NCI-H526 (cell line): ENCODE data around the gene NRP1.

Source experiments
- DNase-seq, 2 experiments: peaks; one replicate each; lab custom pipeline; 2025; lab: John Stamatoyannopoulos, UW

Gene NRP1

GRCh38 chr10:33260403-33261149 lies 73.9 kb downstream of the NRP1 start:
- DNase-seq, result no peak

DNA sequence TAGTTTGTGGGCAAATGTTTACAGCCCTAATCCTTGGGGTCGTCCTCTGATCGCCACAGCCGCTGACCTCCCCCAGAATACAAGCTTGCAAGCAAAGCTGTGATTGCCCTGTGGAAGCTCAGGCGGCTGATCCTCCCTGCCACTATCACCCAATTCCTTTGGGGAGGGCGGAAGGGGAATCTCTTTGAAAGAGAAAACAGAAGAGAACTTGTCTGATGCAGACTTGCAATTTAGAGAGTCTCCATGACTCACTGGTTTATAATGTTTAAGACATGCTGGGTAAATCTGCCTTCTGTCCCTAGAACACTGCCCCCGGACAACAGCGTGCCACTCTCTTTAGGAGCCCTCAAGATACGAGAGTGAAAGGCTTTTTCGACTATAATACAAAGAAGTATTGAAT lies 75.5 kb downstream of the NRP1 start:
- DNase-seq, result no peak

GRCh38 chr10:33257439-33258080 lies 76.9 kb downstream of the NRP1 start:
- DNase-seq, result no peak

DNA sequence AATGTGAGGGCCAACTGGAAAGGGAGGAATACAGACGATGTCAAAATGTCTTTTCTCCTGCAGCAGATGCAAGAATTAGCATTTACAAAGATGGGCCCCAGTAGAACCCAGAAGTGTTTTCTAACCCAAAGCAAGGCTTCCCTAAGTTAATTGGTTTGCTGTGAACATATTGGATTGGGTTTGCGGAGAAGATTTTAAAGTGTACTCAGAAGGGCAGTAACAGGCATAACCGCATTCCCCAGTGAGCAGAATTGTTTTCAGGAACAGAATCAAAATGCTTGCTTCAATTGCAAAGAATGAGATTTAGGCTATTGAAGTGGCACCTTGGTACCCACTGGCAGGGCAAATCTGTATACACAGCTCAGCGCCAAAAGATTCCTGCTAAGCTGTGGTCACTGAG lies 78.0 kb downstream of the NRP1 start:
- no peak for DNase-seq

- DNase-seq, result no peak
Observed at GRCh38 chr10:33254556-33255160, 79.8 kb downstream of the NRP1 start.

DNA sequence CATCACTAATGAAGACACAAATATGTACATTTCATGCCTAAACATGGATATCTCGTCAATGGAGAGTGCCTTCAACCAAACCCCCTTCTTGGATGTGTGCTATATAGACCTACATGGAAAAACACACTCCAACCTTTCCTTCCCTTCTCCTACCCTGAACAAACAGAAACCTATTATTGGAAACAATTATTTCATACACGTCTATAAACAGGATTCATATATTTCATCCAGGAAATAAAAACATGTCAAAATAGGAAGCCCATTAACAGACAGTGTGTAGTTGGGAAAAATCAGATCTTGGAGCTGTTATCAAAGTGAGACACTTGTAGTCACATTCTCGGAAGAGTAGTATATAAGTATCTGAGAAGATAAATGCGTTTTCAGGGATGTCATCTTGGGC lies 81.1 kb downstream of the NRP1 start:
- no peak for DNase-seq

- DNase-seq, result no peak
Observed at GRCh38 chr10:33252794-33253203, 81.7 kb downstream of the NRP1 start.

DNA sequence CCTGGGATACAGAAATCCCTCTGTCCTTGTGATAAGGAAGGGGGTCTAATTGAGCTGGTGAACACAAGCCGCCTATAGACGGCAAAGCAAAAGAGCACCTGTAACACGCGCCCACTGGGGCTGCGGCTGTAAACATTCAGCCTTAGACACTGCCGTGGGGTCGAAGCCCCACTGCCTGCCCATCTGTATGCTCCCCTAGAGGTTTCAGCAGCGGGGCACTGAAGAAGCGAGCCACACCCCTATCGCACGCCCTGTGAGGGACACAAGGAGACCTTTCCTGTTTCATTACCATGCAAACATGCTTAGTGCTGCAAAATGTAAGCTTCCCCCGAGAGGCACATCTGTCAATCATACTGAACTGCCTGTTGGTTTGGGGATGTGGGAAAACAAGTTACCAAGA lies 82.1 kb downstream of the NRP1 start:
- DNase-seq, result no peak

DNA sequence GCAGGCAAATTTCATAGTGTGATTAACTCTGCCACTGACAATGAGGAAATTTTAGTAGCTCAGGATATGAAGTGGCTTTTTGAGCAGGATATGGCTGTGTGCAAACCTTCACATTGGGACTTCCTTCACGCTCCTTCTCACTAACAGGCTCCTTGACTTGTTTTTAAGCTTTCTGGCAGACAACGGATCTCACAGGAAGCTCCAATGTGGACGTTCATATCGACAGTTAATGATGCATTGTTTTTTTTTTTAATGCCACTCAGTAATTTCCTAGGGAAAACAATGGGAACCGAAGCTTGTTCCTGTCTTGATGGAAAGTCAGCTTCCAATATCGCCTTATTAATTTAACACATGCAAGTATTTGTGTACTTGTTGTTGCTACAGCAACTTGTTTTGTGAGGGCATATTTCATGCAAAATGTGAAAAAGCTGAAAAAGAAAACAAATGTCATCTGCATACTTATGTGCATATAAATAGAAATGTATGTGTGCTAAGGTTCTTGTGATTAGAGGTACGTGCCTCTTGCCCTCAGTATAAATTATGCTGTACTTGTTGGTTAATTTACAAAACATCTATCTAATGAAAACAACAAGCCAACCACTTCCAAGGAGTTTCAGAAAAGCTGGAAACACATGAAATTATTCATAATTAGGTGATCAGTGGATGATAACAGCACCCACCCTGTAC lies 84.7 kb downstream of the NRP1 start:
- DNase-seq, result no peak

- DNase-seq, result no peak
Observed at GRCh38 chr10:33249137-33249536, 85.3 kb downstream of the NRP1 start.

DNA sequence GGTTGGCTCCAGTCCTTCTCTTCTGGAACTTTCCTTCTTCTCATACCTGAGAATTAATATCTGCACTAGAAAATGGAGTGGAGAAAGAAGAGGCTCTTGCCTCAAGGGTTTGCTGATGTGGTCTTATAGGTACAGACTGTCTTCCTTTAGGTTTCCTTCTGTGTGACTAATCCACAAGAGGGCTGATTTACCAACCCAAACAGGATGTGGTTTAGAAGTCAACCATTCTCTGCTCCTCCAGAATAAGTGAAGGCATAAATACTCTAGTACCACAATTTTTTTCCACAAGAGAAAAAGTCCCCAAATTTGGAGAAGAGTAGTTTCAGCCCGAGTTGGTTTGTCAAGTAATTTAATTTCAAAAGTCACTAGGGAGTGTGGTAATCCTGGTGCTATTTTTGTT lies 85.8 kb downstream of the NRP1 start:
- DNase-seq, result no peak

GRCh38 chr10:33247221-33247922 lies 87.1 kb downstream of the NRP1 start:
- DNase-seq, result no peak

GRCh38 chr10:33245343-33245742 lies 89.1 kb downstream of the NRP1 start:
- no peak for DNase-seq

GRCh38 chr10:33244354-33244967 lies 90.0 kb downstream of the NRP1 start:
- DNase-seq, result no peak

DNA sequence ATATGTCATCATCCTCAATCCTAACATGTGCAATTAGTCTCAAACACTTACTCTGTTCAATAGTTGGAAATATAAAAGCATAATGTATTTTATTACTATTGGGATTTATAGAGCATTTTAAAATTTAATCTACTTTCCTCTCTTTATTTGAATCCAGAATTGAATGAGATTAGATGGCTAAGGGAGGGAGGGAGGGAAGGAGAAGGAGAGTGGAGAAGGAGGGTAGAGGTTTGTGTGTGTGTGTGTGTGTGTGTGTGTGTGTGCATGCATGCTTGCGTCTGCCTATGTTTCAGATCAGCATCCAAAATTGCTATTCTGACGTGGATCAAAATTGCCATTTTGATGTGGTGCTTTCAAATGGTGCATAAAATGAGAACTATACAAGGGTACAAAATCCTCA lies 90.8 kb downstream of the NRP1 start:
- no peak for DNase-seq

GRCh38 chr10:33242931-33243330 lies 91.5 kb downstream of the NRP1 start:
- no peak for DNase-seq

GRCh38 chr10:33241351-33241750 lies 93.1 kb downstream of the NRP1 start:
- no peak for DNase-seq

DNA sequence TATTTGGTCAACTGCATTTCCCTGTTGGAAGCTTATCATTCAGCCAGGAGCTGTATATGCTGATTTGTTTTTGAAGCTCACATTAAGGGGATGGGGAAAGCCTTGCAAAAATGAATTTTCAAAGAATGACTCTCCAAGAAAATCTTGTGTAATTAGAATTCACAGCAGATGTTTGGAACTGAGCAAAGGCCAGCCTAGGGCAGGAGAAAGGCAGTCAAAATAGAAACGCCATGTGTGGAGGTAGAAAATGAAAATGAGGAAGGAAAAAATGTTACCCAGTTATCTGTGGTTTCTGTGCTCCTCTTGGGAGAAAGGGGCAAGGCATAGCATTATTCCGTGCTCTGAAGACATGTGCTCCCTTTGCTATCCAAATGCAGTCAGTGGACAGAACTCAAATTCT lies 93.5 kb downstream of the NRP1 start:
- DNase-seq, result no peak

GRCh38 chr10:33240258-33240657 lies 94.2 kb downstream of the NRP1 start:
- no peak for DNase-seq

DNA sequence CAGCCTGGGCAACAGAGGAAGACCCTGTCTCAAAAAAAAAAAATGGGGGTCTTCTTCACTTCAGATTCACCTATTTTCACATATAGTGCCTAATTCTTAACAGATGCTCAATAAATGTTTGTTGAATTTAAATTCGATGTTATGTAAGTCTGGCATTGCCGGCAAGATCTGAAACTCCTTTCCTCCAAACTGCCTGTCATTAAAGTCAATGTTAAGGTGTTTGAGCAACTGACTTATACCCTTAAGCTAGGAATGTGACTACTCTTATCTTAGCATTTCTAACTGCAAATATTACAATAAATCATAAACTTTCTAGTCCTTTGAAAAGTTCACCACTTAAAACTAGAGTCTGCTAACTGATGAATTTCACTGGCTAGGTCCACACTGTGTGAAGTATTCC lies 95.2 kb downstream of the NRP1 start:
- no peak for DNase-seq

DNA sequence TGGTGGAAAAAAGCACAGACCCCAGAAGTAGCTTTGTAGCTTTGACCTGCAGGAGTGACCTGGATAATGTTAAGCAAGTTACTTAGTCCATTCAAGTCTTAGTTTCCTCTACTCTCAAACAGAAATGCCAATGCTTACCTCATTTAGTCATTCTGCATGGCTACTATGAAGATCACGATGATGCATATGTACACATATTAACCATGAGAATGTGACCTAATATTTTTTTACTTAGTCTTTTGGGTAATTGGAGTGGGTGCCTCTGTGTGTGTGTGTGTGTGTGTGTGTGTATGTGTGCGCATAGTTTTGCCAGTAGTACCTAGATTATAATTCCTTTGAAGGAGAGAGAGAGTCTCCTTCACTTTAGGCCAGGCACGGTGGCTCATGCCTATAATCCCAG lies 95.8 kb downstream of the NRP1 start:
- no peak for DNase-seq
